Tibial artery (tissue), 4 donors: ENCODE data around the gene AHI1.
"Not testable (repeated sequence)": the region's sequence is repeated elsewhere in the genome, so short reads cannot be mapped to it uniquely, and the experiment has no call there.

ENCODE experiments used
- DNase-seq, 2 donors: peaks; one replicate each; pipeline ENCODE4 v3.0.0-alpha.2; 2019
- H3K27ac ChIP-seq, 2 donors: fragments of 200-600 bp; sonication (generic) in 1 of 2; 1 replicate in 1 of 2; 2 replicates in 1 of 2; pipeline ENCODE4 v1.5.1; 2018 to 2019; ENCODE audit warnings: mild to moderate bottlenecking in 1 of 2
- H3K27me3 ChIP-seq, 2 donors: fragments of 200-600 bp; sonication (generic) in 1 of 2; one replicate each; pipeline versions ENCODE4 v1.5.1 to v1.6.0; 2016 to 2019
- H3K36me3 ChIP-seq, 3 donors: fragments of 200-600 bp; sonication (generic) in 2 of 3; one replicate each; pipeline ENCODE4 v1.5.1; 2016 to 2019; ENCODE audit warnings: mild to moderate bottlenecking in 2 of 3
- H3K4me1 ChIP-seq, 4 donors: fragments of 200-600 bp; sonication (generic) in 2 of 4; 1 replicate in 3 of 4; 2 replicates in 1 of 4; pipeline ENCODE4 v1.5.1; 2016 to 2019
- H3K4me3 ChIP-seq, 2 donors: fragments of 200-600 bp; sonication (generic) in 1 of 2; 1 replicate in 1 of 2; 2 replicates in 1 of 2; pipeline ENCODE4 v1.5.1; 2018 to 2019; ENCODE audit warnings: mild to moderate bottlenecking in 2 of 2
- H3K9me3 ChIP-seq, 3 donors: fragments of 200-600 bp; sonication (generic) in 1 of 3; one replicate each; pipeline ENCODE4 v1.5.1; 2016 to 2019
- CTCF ChIP-seq, 2 experiments: fragments of 200-600 bp in 1 of 2; fragments of 450-650 bp in 1 of 2; IDR thresholded peaks; one replicate each; pipeline ENCODE4 v1.5.1; 2017 to 2019; ENCODE audit warnings: antibody characterized with exemption in 2 of 2, mild to moderate bottlenecking in 1 of 2, moderate library complexity in 1 of 2
- intact Hi-C: fragments of 100-400 bp; cut with DNase I; formaldehyde crosslinking; loops from one replicate; pipeline ENCODE4 v1.15.0; 2023; ENCODE audit warnings: low total_unique reads

The AHI1 gene

GRCh38 chr6:135380793-135381192 lies 116.7 kb downstream of the AHI1 start:
- Histone ChIP-seq H3K27ac (no peak overlapping the region), H3K36me3 (no peaks in the 10 kb centered on the region), H3K4me1 (no peaks in the 10 kb centered on the region), H3K27me3 (no peaks in the 10 kb centered on the region), H3K4me3 (no peak overlapping the region), H3K9me3 (no peaks in the 10 kb centered on the region)
- no peak for DNase-seq
- intact Hi-C loops = no loop called here
- TF ChIP-seq CTCF (IDR thresholded peaks at IDR 0.05) = no peak

- H3K9me3 ChIP-seq = no peaks in the 10 kb centered on the region
- H3K27ac ChIP-seq = no peak overlapping the region
- H3K36me3 ChIP-seq = no peaks in the 10 kb centered on the region
- H3K27me3 ChIP-seq = no peaks in the 10 kb centered on the region
- no peaks in the 10 kb centered on the region for H3K4me1 ChIP-seq
- no peak for DNase-seq
- no peak for TF ChIP-seq CTCF (IDR thresholded peaks at IDR 0.05)
- intact Hi-C loops = no loop called here
- H3K4me3 ChIP-seq = no peak overlapping the region
These were observed 117.9 kb downstream of the AHI1 start for GRCh38 chr6:135379647-135380046.

- no peak for TF ChIP-seq CTCF (IDR thresholded peaks at IDR 0.05)
- Histone ChIP-seq H3K4me3 (no peak overlapping the region), H3K27me3 (no peaks in the 10 kb centered on the region), H3K9me3 (no peaks in the 10 kb centered on the region), H3K36me3 (peaks cover 0 to 10% (median 8%) of the 10 kb centered on the region in 3 donors), H3K4me1 (no peaks in the 10 kb centered on the region), H3K27ac (no peak overlapping the region)
- no peak for DNase-seq
- intact Hi-C loops = no loop called here
These were observed 124.8 kb downstream of the AHI1 start for GRCh38 chr6:135372758-135373157.

GRCh38 chr6:135363622-135364021 lies 133.9 kb downstream of the AHI1 start:
- intact Hi-C loops, DNase-seq, H3K36me3 ChIP-seq, H3K9me3 ChIP-seq, H3K4me1 ChIP-seq, H3K27me3 ChIP-seq, H3K27ac ChIP-seq, H3K4me3 ChIP-seq: not testable (repeated sequence)

- H3K27ac ChIP-seq = no peak overlapping the region
- no peak for DNase-seq
- TF ChIP-seq CTCF (IDR thresholded peaks at IDR 0.05) = no peak
- no peaks in the 10 kb centered on the region for H3K27me3 ChIP-seq
- intact Hi-C loops = no loop called here
- H3K4me3 ChIP-seq = no peak overlapping the region
- no peaks in the 10 kb centered on the region for H3K36me3 ChIP-seq
- H3K9me3 ChIP-seq = peaks cover 0 to 6% (median 2%) of the 10 kb centered on the region in 3 donors
- H3K4me1 ChIP-seq = no peaks in the 10 kb centered on the region
These were observed 135.4 kb downstream of the AHI1 start for GRCh38 chr6:135362124-135362523.

- no peaks in the 10 kb centered on the region for H3K27me3 ChIP-seq
- no peaks in the 10 kb centered on the region for H3K9me3 ChIP-seq
- no peaks in the 10 kb centered on the region for H3K4me1 ChIP-seq
- no peak overlapping the region for H3K27ac ChIP-seq
- peaks cover 0 to 12% (median 0%) of the 10 kb centered on the region in 3 donors for H3K36me3 ChIP-seq
- no peak overlapping the region for H3K4me3 ChIP-seq
- intact Hi-C loops = no loop called here
- no peak for TF ChIP-seq CTCF (IDR thresholded peaks at IDR 0.05)
- DNase-seq = no peak
These were observed 137.3 kb downstream of the AHI1 start for GRCh38 chr6:135360222-135360621.
